GM12878 (cell line): ENCODE data around the gene ZSWIM5. TPM values are rescaled to one million over a fixed set of nuclear protein-coding genes. Genes with fewer than 3 reads are reported as not detected.

ENCODE experiments used
- ATAC-seq: fragments of 200-7000 bp; cut with Tn5 transposase; 3 replicates; pipeline ENCODE4 v1.9.1; 2020; ENCODE audit warnings: mild to moderate bottlenecking, moderate library complexity
- BruUV-seq: library from RNA; stranded (reverse); fragments of 400-500 nt; replicated peaks from 2 replicates; lab custom pipeline; 2021; lab: Mats Ljungman, UMichigan
- CTCF ChIA-PET: fragments of 300-600 bp; sonication (Branson Sonifier 250); formaldehyde crosslinking; extraction: SDS; loops from one replicate; lab custom pipeline; 2021; ENCODE audit warnings: inconsistent platforms; lab: Yijun Ruan, JAX
- POLR2A ChIA-PET: fragments of 350-600 bp; formaldehyde crosslinking; extraction: SDS; loops from one replicate; lab custom pipeline; 2021; ENCODE audit warnings: inconsistent platforms; lab: Charles Lee
- RAD21 ChIA-PET: fragments of 300-600 bp; sonication (Branson Sonifier 250); formaldehyde crosslinking; loops from one replicate; lab custom pipeline; 2023; ENCODE audit warnings: antibody characterized with exemption; ENCODE audit not compliant: unreplicated experiment; lab: Charles Lee
- SMC1A ChIA-PET: fragments of 300-600 bp; sonication (Branson Sonifier 250); formaldehyde crosslinking; loops from one replicate; lab custom pipeline; 2023; ENCODE audit not compliant: unreplicated experiment, uncharacterized antibody; lab: Charles Lee
- DNase-seq: peaks from one replicate; pipeline ENCODE4 v3.0.0-alpha.2; 2011; ENCODE audit warnings: low read depth, low spot score
- FAIRE-seq: peaks from 3 replicates; lab custom pipeline; 2011; peaks lifted over from hg19 to GRCh38; lab: Jason Lieb, UNC
- H2AFZ ChIP-seq: 2 replicates; pipeline ENCODE4 v1.6.0; 2011; ENCODE audit warnings: low read depth, low read length, control low read depth; ENCODE audit not compliant: control insufficient read depth
- H3K27ac ChIP-seq: 2 replicates; pipeline ENCODE4 v1.5.1; 2011; ENCODE audit warnings: control low read depth; ENCODE audit not compliant: control insufficient read depth, insufficient read depth
- H3K27me3 ChIP-seq, 2 experiments: replicated peaks in 1 of 2; 2 replicates each; pipeline versions ENCODE4 v1.6.0 to v1.6.1; 2011; ENCODE audit warnings: low read length in 1 of 2; ENCODE audit not compliant: control insufficient read depth in 2 of 2, insufficient read depth in 2 of 2
- H3K36me3 ChIP-seq, 2 experiments: 2 replicates each; pipeline ENCODE4 v1.5.1; 2011; ENCODE audit warnings: low read length in 1 of 2; ENCODE audit not compliant: control insufficient read depth in 2 of 2, insufficient read depth in 2 of 2
- H3K4me1 ChIP-seq: 2 replicates; pipeline ENCODE4 v1.6.1; 2011; ENCODE audit warnings: mild to moderate bottlenecking, low read length, moderate library complexity, mixed read lengths; ENCODE audit not compliant: control insufficient read depth, insufficient read depth
- H3K4me2 ChIP-seq: 2 replicates; pipeline ENCODE4 v1.6.0; 2011; ENCODE audit warnings: control low read depth; ENCODE audit not compliant: control insufficient read depth, insufficient read depth
- H3K4me3 ChIP-seq: fragments of 200-600 bp; sonication (generic); 2 replicates; pipeline ENCODE4 v1.5.1; 2016
- H3K79me2 ChIP-seq: 2 replicates; pipeline ENCODE4 v1.6.0; 2011; ENCODE audit warnings: low read length; ENCODE audit not compliant: control insufficient read depth, insufficient read depth
- H3K9ac ChIP-seq: 2 replicates; pipeline ENCODE4 v1.8.0; 2011; ENCODE audit warnings: low read length, control low read depth, mixed read lengths; ENCODE audit not compliant: control insufficient read depth, insufficient read depth
- H3K9me3 ChIP-seq: replicated peaks from 3 replicates; pipeline ENCODE4 v1.5.1; 2011; ENCODE audit warnings: mild to moderate bottlenecking, low read length; ENCODE audit not compliant: control insufficient read depth, insufficient read depth
- H4K20me1 ChIP-seq: 2 replicates; pipeline ENCODE4 v1.6.0; 2011; ENCODE audit not compliant: control insufficient read depth, insufficient read depth
- ASH2L ChIP-seq: fragments of 300-600, 200-600 bp; sonication (generic); IDR thresholded peaks from 2 replicates; pipeline ENCODE4 v1.6.1; 2017; ENCODE audit warnings: low read depth, mild to moderate bottlenecking, borderline replicate concordance
- HDAC2 ChIP-seq: fragments of 200-600 bp; sonication (generic); IDR thresholded peaks from 2 replicates; pipeline ENCODE4 v1.6.1; 2017
- SPI1 ChIP-seq: IDR thresholded peaks from 2 replicates; pipeline ENCODE4 v1.6.1; 2011; ENCODE audit warnings: low read depth, mild to moderate bottlenecking, low read length, moderate library complexity, borderline replicate concordance; ENCODE audit not compliant: insufficient read depth
- SREBF2 ChIP-seq: IDR thresholded peaks from 2 replicates; pipeline ENCODE4 v1.6.1; 2012; ENCODE audit warnings: mild to moderate bottlenecking, low read length
- STAT1 ChIP-seq: fragments of 450-650 bp; conservative IDR thresholded peaks from 2 replicates; pipeline ENCODE4 v1.6.1; 2014; ENCODE audit warnings: antibody characterized with exemption, mild to moderate bottlenecking
- TARDBP ChIP-seq: IDR thresholded peaks from 2 replicates; pipeline ENCODE4 v1.6.1; 2016; ENCODE audit warnings: borderline replicate concordance
- USF2 ChIP-seq: IDR thresholded peaks from 2 replicates; pipeline ENCODE4 v1.6.1; 2011; ENCODE audit warnings: low read depth, low read length, improper control_type of control experiment, borderline replicate concordance
- ZBTB33 ChIP-seq: fragments of 450-650 bp; IDR thresholded peaks from 2 replicates; pipeline ENCODE4 v1.6.1; 2017; ENCODE audit warnings: mild to moderate bottlenecking
- ZNF384 ChIP-seq: IDR thresholded peaks from 2 replicates; pipeline ENCODE4 v1.6.1; 2012; ENCODE audit warnings: low read depth, mild to moderate bottlenecking, low read length, improper control_type of control experiment, borderline replicate concordance
- WGBS: methylation state at CpG from one replicate; pipeline ENCODE4 v1.1.6; 2016; ENCODE audit warnings: low lambda C conversion rate; ENCODE audit not compliant: insufficient replicate concordance, insufficient coverage; ENCODE audit errors: missing lambda C conversion rate; 5-methylcytosine and 5-hydroxymethylcytosine counted together
- in situ Hi-C: fragments of 300-500 bp; cut with MboI; formaldehyde crosslinking; loops from 9 replicates; pipeline ENCODE4 v1.14.3; 2018; ENCODE audit warnings: mixed read lengths
- intact Hi-C: fragments of 100-400 bp; cut with micrococcal nuclease; formaldehyde crosslinking; loops from one replicate; pipeline ENCODE4 v1.14.2; 2022; ENCODE audit not compliant: unreplicated experiment
- polyA plus RNA-seq, 11 experiments: library from polyadenylated mRNA; depleted of rRNA in 4 of 11; unstranded in 6 of 11; stranded (reverse) in 5 of 11; fragments of >200 nt; fragmentation: Nextera tagmentation in 4 of 11; fragmentation: Illumina TruSeq in 1 of 11; extraction: Ambion mirVana in 4 of 11; extraction: Trizol in 1 of 11; gene quantifications; 1 replicate in 1 of 11; 2 replicates in 10 of 11; pipeline versions ENCODE4 v1.2.1 to v1.2.3, GENCODE V29; 2011 to 2016; ENCODE audit warnings: inconsistent platforms in 2 of 11, missing spikeins in 2 of 11, low read depth in 1 of 11
- total RNA-seq, 4 experiments: library from RNA; depleted of rRNA in 3 of 4; stranded (reverse); fragments of >200 nt in 3 of 4; fragmentation: Illumina TruSeq in 1 of 4; extraction: Trizol in 1 of 4; gene quantifications; 2 replicates each; pipeline versions ENCODE4 v1.2.1 to v1.2.3, GENCODE V29; 2013 to 2021

Gene ZSWIM5
- total and polyA plus RNA-seq, 10 of the 15 experiments (the other 5 are each of a cell fraction or from before 2014, with no cell fraction given): 0.07 to 0.97 (median 0.34) TPM; not detected in 1

DNA sequence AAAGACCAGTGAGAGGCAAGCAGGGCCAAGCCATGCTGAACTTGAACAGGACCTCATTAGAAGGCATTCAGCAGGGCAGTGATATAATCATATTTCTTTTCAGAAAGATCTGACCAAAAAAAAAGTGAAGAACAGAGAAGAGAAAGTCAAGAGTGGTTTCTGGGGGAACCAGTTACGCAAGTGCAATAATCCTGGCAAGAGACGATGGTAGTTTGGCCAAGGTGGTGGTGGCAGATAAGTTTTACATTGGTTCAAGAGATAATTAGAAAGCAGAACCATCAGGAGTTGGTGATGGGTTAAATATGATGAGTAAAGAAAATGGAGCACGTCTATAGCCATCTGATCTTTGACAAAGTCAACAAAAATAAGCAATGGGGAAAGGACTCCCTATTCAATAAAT, 54.3 kb downstream of the ZSWIM5 start:
- SMC1A ChIA-PET: no interaction called here
- no peak overlapping the region for H3K27ac ChIP-seq
- H3K9me3 ChIP-seq: no peaks in the 10 kb centered on the region
- H3K4me2 ChIP-seq: no peak overlapping the region
- in situ Hi-C loops (no loop called here), intact Hi-C loops (no loop called here)
- H2AFZ ChIP-seq: no peak overlapping the region
- no peak overlapping the region for H3K4me3 ChIP-seq
- DNase-seq (no peak), ATAC-seq (no peak), FAIRE-seq (no peak)
- no peaks in the 10 kb centered on the region for H3K36me3 ChIP-seq
- TF ChIP-seq TARDBP (no peak), USF2 (no peak), ZNF384 (no peak), ASH2L (no peak), SREBF2 (no peak), HDAC2 (no peak), ZBTB33 (no peak), SPI1 (no peak), STAT1 (no peak)
- no peaks in the 10 kb centered on the region for H3K27me3 ChIP-seq
- no peaks in the 10 kb centered on the region for H3K79me2 ChIP-seq
- RAD21 ChIA-PET: no interaction called here
- no peaks in the 10 kb centered on the region for H4K20me1 ChIP-seq
- CTCF ChIA-PET: no interaction called here
- POLR2A ChIA-PET: no interaction called here
- BruUV-seq: no TSS peak
- H3K4me1 ChIP-seq: no peaks in the 10 kb centered on the region
- H3K9ac ChIP-seq: no peak overlapping the region
- WGBS: 46% methylated on average over 3 of the region's 3 CpGs
